ENCODE data around the gene ARHGEF28.

DNA sequence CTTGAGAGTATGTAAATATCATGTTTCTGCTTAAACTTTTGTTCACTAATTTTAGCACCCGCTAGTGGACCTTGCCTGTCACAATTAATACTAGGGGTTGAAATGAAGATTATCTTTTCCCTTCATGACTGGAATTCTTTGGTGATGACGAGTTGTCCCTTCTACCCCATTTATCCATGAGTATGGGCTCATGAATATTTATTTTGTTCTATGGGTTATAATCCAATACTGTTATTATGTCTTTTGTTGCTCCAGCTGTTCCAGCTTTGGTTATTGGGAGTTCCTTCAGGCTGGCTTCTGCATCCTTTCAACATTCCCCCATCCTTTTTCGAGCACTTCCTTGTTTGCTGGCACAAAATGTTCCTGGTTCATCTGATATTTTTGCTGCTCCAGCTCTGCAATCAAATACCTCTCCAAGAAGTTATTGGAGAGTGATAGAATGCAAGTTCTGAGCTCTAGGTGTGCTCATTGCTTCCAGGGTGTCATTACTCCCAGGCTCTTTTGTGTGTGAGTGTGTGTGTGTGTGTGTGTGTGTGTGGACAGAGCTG is 19.7 kb upstream of the ARHGEF28 start:
- TF ChIP-seq, protein P1, sequence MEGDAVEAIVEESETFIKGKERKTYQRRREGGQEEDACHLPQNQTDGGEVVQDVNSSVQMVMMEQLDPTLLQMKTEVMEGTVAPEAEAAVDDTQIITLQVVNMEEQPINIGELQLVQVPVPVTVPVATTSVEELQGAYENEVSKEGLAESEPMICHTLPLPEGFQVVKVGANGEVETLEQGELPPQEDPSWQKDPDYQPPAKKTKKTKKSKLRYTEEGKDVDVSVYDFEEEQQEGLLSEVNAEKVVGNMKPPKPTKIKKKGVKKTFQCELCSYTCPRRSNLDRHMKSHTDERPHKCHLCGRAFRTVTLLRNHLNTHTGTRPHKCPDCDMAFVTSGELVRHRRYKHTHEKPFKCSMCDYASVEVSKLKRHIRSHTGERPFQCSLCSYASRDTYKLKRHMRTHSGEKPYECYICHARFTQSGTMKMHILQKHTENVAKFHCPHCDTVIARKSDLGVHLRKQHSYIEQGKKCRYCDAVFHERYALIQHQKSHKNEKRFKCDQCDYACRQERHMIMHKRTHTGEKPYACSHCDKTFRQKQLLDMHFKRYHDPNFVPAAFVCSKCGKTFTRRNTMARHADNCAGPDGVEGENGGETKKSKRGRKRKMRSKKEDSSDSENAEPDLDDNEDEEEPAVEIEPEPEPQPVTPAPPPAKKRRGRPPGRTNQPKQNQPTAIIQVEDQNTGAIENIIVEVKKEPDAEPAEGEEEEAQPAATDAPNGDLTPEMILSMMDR (conservative IDR thresholded peaks at IDR 0.05 in 1 of 2, IDR thresholded peaks at IDR 0.05 in 1 of 2; ENCODE audit: low read depth in 1 of 2, low read length in 2 of 2), result no peak
- no peak for TF ChIP-seq EZH2 (IDR thresholded peaks at IDR 0.05; ENCODE audit: low read length, missing control alignments)

All from fibroblast of lung (primary cell).